AG04449 (cell line): Measurements from ENCODE around the gene ACTN3.

ENCODE experiments used
- CTCF ChIA-PET: fragments of 350-600 bp; formaldehyde crosslinking; extraction: SDS; loops from one replicate; lab custom pipeline; 2021; ENCODE audit warnings: antibody characterized with exemption; lab: Yijun Ruan, JAX
- POLR2A ChIA-PET: fragments of 400-600, 350-600 bp; formaldehyde crosslinking; extraction: SDS; loops from one replicate; lab custom pipeline; 2020; ENCODE audit warnings: antibody characterized with exemption, inconsistent platforms; lab: Yijun Ruan, JAX
- DNase-seq: peaks from one replicate; pipeline ENCODE4 v3.0.0-alpha.2; 2010; ENCODE audit warnings: low read depth, low spot score
- H3K4me3 ChIP-seq: 2 replicates; pipeline ENCODE4 v1.5.1; 2011; ENCODE audit warnings: low read depth, mild to moderate bottlenecking, control low read depth, low read length
- CTCF ChIP-seq: IDR thresholded peaks from one replicate; pipeline ENCODE4 v1.5.1; 2011; ENCODE audit warnings: mild to moderate bottlenecking, moderate library complexity, low read length, control low read depth, inconsistent platforms; ENCODE audit not compliant: insufficient read depth; ENCODE audit errors: missing control alignments

Gene ACTN3

GRCh38 chr11:66547662-66548009 lies 933 bp downstream of the ACTN3 start:
- ChIA-PET CTCF (no interaction called here), POLR2A (no interaction called here)
- H3K4me3 ChIP-seq: no peak overlapping the region
- no peak for DNase-seq
- TF ChIP-seq CTCF: no peak

DNA sequence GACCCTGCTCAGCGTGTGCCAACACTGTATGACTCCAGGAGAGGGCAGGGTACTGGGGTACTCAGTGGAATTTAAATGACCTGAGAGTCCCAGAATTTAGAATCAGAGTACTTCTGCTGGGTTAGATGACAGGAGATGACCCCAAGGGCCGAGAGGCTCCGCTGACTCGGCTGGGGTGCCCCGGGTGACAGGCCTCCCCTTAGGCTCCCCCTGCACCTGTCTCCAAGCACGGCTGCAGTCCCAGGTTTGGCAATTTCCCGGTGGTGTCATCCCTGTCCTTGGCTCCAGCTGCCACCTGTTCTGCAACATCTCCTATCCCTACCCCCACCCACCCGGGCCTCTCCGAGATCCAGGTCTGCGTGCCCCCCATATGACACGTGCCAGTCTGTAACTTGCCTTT lies 1.3 kb downstream of the ACTN3 start:
- no peak for DNase-seq
- ChIA-PET CTCF (interaction anchor here (1.2 kb wide), 1 partner anchor 19 kb away, joined by 3 read pairs; no protein-coding TSS in a partner anchor), POLR2A (no interaction called here)
- H3K4me3 ChIP-seq: no peak overlapping the region
- TF ChIP-seq CTCF: no peak

DNA sequence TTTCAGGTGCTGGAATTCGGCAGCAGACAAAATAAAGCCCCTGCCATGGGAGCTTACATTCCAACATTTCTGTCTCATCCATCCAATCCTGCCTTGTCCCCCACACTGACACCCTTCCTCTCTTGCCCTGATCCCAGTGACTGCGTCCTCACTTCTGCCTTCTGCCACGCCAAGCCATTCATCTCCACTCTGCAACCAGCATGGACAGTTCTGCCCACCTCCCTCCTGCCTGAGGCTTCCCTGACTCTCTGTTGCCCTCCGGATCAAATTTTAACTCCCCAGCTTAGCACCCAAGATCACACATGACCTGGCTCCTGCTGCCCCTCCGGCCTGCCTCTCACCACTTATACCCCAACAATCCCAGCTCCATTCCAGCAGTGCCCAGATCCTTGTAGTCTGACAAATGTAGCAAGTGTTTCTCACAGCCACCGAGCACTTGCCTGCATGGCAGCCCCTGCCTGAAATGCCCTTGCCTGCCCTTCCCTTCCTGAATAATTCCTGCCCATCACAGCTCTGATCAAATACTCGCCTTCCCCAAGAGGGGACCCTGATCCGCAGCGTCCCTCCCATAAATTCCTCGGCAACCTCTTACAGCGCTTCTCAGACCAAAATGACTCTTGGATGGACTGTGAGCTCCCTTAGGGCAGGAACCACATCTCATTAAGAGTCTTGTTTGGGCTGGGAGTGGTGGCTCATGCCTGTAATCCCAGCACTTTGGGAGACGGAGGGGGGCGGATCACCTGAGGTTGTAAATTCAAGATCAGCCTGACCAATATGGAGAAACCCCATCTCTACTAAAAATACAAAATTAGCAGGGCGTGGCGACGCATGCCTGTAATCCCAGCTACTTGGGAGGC lies 2.3 kb downstream of the ACTN3 start:
- CTCF ChIA-PET: interaction anchor here (1.2 kb wide), 2 partner anchors 18 to 30 kb away, joined by 3 read pairs; no protein-coding TSS in a partner anchor
- POLR2A ChIA-PET: interaction anchor here (0.7 kb wide), 1 partner anchor 63 kb away, joined by 3 read pairs; no protein-coding TSS in a partner anchor

DNA sequence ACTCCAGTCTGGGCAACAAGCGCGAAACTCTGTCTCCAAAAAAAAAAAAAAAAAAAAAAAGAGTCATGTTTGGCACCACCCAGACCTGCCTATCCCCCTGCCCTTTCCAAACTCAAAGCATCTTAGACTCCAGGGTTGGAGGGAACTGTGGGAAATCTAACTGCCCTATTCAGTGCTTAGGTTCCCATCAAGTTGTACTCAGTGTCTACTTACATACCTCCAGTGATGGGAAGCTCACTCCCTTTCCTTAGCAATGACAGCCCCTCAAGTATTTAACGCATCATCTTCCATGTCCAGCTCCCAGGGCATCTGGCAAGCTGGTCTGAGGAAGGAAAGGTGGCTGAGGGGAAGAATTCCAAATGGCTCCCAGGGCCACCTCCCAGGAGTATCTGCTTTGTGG lies 3.0 kb downstream of the ACTN3 start:
- TF ChIP-seq CTCF: no peak
- ChIA-PET CTCF (interaction anchor here (1.2 kb wide), 1 partner anchor 30 kb away, joined by 3 read pairs; no protein-coding TSS in a partner anchor), POLR2A (interaction anchor here (0.7 kb wide), 1 partner anchor 64 kb away, joined by 3 read pairs; no protein-coding TSS in a partner anchor)
- no peak for DNase-seq
- H3K4me3 ChIP-seq: no peak overlapping the region

More for the DNA sequence above, 2.3 kb downstream of the ACTN3 start:
- no peak overlapping the region for H3K4me3 ChIP-seq
- DNase-seq: no peak
- no peak for TF ChIP-seq CTCF

- no peak for TF ChIP-seq CTCF
- CTCF ChIA-PET: no interaction called here
- POLR2A ChIA-PET: no interaction called here
- DNase-seq: no peak
- no peak overlapping the region for H3K4me3 ChIP-seq
Measured at GRCh38 chr11:66550887-66551286, 4.2 kb downstream of the ACTN3 start.

DNA sequence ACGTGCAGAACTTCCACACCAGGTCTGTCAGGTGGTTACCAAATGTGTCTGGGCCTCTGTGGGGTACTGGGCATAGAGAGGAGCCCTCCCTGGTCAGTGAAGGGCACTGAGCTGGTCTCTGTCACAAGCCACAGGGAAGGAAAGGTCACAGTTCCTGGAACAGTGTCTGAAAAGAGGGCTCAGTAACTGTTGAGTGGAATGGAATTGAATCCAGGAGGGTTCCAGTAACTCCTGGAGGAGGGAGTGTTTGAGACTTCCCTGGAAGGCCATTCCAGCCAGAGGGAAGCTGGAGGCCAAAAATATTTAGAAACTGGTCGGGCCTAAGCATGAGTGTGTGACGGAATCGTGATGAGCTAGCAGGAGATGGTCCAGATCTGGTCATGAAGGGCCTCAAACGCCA lies 7.9 kb downstream of the ACTN3 start:
- ChIA-PET CTCF (interaction anchor here (1.2 kb wide), 1 partner anchor 14 kb away, joined by 3 read pairs; no protein-coding TSS in a partner anchor), POLR2A (no interaction called here)
- no peak for DNase-seq
- no peak for TF ChIP-seq CTCF
- no peak overlapping the region for H3K4me3 ChIP-seq
